Measurements from ENCODE around the gene DKKL1. TPM values are rescaled to one million over a fixed set of nuclear protein-coding genes. Genes with fewer than 3 reads are reported as not detected.
"Not testable (repeated sequence)": the region's sequence is repeated elsewhere in the genome, so short reads cannot be mapped to it uniquely, and the experiment has no call there.

Gene DKKL1
- 0.18 TPM in 1 of 2 replicates, not detected in the other for total RNA-seq (ENCODE audit: low replicate concordance)

GRCh38 chr19:49363268-49364082 is at the start of gene DKKL1:
TSS of gene DKKL1 (plus strand) at chr19:49363877. CDS start at chr19:49363999, 122 bp downstream.
- no peak for TF ChIP-seq CTCF (IDR thresholded peaks at IDR 0.05; ENCODE audit: insufficient read depth, low read length)
- DNase-seq (ENCODE audit: low read depth) = peak; percentile 99
- H3K4me3 ChIP-seq (ENCODE audit: low read depth, low read length) = peak within 1 kb of the TSS; percentile 88

GRCh38 chr19:49315111-49315510 is 48.6 kb upstream of the DKKL1 start:
- no peak overlapping the region for H3K4me3 ChIP-seq (ENCODE audit: low read depth, low read length)
- TF ChIP-seq CTCF (IDR thresholded peaks at IDR 0.05; ENCODE audit: insufficient read depth, low read length) = no peak
- DNase-seq (ENCODE audit: low read depth) = no peak

- no peak for TF ChIP-seq CTCF (IDR thresholded peaks at IDR 0.05; ENCODE audit: insufficient read depth, low read length)
- DNase-seq (ENCODE audit: low read depth) = peak; percentile 8
- no peak overlapping the region for H3K4me3 ChIP-seq (ENCODE audit: low read depth, low read length)
Observed at GRCh38 chr19:49316284-49316683, 47.4 kb upstream of the DKKL1 start.

- no peak for TF ChIP-seq CTCF (IDR thresholded peaks at IDR 0.05; ENCODE audit: insufficient read depth, low read length)
- no peak for DNase-seq (ENCODE audit: low read depth)
- H3K4me3 ChIP-seq (ENCODE audit: low read depth, low read length) = no peak overlapping the region
Observed at GRCh38 chr19:49318296-49318695, 45.4 kb upstream of the DKKL1 start.

- no peak for TF ChIP-seq CTCF (IDR thresholded peaks at IDR 0.05; ENCODE audit: insufficient read depth, low read length)
- H3K4me3 ChIP-seq (ENCODE audit: low read depth, low read length) = no peak within 1 kb of the TSS
- DNase-seq (ENCODE audit: low read depth) = no peak
Observed at GRCh38 chr19:49324801-49325576, 38.7 kb upstream of the DKKL1 start, which contains the start of gene SLC6A16. TSS of gene SLC6A16 (minus strand) at chr19:49325191. CDS start at chr19:49311347, 13,844 bp downstream.

GRCh38 chr19:49325756-49326155 is 37.9 kb upstream of the DKKL1 start:
- H3K4me3 ChIP-seq (ENCODE audit: low read depth, low read length); DNase-seq (ENCODE audit: low read depth): not testable (repeated sequence)

GRCh38 chr19:49326165-49326704 is 37.4 kb upstream of the DKKL1 start:
- H3K4me3 ChIP-seq (ENCODE audit: low read depth, low read length) = no peak overlapping the region
- DNase-seq (ENCODE audit: low read depth) = no peak
- TF ChIP-seq CTCF (IDR thresholded peaks at IDR 0.05; ENCODE audit: insufficient read depth, low read length) = no peak

Data from fibroblast of the aortic adventitia (primary cell).